HG03108 (cell line): ENCODE results near the gene CACYBP.

Source experiments
- ATAC-seq: cut with Tn5 transposase; IDR thresholded peaks from one replicate; pipeline ENCODE4 v1.9.1; 2021; ENCODE audit warnings: moderate library complexity; ENCODE audit not compliant: unreplicated experiment

The CACYBP gene

DNA sequence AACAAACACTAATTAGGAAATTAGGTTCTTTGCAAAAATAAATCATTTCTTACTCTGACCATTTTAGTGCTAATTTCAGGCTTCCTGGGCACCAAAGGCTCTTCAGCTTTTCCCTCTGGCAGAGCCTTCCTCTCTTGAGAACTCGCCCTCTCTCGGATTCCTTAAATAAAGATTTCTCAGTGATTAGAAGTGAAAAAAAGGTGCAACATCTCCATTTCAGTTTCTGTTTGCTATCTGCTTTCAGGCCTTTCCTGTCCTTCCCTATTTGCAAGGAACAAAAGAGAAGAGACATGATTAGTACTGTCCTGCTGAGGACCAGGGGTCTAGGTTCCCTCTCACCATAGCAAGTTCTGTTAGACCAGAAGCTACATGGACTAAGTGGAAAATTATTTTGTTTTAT lies 27.8 kb upstream of the CACYBP start:
- ATAC-seq: no peak

DNA sequence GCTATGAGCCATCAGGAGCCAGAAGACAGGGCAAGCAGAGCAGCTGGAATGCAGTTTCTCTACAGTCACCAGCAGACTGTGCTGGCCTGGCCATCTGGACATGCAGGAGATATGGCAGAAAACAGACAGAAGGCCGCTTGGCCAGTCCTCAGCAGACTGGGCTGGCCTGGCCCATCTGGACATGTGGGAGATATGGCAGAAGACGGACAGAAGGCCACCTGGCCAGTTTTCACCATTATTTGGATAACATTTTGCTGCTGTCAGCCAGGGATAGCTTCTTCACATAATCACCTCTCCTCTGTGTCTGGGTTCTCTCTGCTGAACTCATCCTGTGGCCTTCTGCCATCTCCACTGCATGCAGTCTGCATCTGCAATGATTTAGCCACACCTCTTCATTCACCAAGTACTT lies 25.0 kb upstream of the CACYBP start:
- ATAC-seq: no peak

DNA sequence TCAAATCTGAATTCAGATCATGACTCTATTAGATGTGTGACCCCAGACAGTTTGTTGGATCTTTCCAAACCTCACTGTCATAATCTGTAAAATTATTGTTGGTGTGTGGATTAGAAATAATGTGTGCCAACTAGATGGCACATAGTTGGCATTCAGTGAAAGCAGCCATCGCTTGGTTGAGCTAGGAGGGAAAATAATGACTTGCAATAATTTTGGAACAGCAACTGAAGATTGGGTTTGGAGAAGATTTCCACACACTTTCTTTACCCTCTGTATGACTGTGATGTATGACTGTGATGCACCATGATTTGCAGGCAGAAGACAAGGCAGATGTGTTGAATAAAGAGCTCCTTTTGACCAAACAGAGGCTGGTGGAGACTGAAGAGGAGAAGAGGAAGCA lies 24.0 kb upstream of the CACYBP start:
- ATAC-seq: no peak

DNA sequence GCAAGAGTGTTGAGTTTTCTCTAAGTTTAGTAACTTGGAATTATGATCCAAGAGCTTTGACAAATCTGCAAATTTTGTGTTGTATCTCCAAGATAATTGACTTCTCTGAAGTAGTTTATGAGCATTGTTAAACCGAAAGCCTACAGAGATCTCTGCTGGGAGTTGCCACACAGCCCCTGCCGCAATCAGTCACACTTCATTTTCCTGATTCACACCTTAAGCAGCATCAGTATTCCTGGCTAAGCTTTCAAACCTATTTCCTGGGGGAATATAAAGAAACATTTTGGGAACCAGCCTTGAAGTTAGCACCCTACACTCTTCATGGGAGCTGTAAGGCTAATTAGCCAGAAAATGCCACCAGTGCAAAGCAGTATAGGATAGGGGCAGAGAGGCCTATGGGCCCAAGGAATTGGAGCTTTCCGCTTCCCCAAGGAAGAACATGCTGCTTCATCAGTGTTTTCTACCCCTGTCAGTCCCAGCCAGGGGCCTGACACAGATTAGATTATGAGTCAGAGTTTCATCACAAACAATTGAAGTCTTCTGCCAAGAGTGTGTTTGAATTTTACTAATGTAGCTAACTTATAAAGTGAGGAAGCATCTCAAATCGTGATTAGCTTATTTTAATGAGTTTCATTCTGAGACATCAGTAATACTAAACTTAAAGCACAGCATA lies 23.2 kb upstream of the CACYBP start:
- no peak for ATAC-seq

DNA sequence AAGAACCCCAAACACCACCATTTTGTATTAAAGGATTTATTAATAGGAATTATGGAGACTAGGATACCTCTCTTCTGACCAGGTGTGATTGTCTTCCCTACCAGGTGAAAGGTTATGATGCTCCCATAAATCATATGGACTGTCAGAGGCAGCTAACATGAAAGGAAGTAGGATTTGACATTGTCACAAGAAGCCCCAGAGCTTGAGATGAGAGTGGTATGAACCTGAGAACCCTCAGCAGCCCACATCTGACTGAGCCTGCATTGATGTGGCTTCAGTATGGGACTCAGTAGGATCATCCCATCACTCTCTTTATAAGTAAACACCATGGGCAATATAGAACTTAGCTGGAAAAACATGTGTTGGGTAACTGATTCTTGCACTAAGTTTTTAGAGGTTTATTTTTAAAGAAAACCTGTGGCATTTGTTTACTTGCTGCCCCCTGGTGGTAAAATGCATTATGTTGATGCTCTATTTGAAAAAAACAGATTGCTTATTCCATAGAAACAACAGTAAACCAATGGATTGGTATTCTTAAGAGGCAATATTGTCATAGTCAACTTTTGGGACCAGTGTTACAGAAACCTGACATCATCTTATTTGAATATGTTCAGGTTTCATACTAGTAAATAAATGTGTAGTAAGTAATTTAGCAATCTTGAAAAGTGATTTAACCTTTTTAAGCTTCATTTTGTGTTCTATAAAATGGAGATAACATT lies 16.6 kb upstream of the CACYBP start:
- ATAC-seq: no peak

DNA sequence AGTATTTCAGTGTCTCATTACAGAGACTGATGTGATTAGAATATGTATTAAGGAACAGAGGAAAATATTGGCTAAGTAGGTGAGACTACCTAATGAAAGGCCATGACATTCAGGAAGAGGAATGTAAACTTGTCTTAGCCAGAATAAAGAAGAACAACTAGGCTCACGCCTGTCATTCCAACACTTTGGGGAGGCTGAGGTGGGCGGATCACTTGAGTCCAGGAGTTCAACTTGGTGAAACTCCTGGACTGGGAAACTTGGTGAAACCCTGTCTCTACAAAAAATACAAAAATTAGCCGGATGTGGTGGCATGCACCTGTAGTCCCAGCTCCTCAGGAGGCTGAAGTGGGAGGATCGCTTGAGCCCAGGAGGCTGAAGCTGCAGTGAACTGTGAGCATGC lies 14.8 kb upstream of the CACYBP start:
- no peak for ATAC-seq

DNA sequence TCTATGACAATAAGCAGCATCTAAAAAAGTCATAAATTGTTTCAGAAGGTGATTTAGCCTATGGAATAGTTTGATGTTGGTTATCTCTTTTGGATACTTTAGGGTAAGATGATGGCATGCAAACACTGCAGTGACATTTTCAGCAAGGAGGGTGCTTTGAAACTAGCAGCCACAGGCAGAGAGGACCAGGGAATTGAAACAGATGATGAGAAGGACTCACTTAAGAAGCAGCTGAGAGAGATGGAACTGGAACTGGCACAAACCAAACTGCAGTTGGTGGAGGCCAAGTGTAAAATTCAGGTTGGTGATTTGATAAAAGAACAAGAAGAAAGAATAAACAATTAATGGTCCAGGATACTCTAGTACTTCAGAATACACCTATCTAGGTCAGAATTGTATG lies 11.2 kb upstream of the CACYBP start:
- ATAC-seq: no peak

DNA sequence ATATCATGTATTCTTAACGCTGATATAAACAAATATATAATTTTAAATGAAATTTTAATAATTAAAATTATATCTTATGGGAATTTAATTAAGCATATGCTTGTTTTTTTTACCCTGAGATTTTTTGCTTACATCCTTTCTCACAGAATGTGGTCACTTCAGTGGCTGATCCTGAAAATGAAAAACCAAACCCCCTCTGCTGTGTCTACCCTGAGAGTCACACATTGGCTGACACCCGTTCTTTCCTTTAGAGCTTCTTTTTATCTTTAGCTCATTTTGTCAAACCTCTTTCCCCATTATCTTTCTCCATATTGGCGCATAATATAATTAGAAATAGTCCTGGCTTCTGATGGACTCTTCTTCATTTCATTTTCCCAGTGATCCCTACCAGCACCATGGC lies 10.8 kb upstream of the CACYBP start:
- peak; percentile 50 for ATAC-seq

DNA sequence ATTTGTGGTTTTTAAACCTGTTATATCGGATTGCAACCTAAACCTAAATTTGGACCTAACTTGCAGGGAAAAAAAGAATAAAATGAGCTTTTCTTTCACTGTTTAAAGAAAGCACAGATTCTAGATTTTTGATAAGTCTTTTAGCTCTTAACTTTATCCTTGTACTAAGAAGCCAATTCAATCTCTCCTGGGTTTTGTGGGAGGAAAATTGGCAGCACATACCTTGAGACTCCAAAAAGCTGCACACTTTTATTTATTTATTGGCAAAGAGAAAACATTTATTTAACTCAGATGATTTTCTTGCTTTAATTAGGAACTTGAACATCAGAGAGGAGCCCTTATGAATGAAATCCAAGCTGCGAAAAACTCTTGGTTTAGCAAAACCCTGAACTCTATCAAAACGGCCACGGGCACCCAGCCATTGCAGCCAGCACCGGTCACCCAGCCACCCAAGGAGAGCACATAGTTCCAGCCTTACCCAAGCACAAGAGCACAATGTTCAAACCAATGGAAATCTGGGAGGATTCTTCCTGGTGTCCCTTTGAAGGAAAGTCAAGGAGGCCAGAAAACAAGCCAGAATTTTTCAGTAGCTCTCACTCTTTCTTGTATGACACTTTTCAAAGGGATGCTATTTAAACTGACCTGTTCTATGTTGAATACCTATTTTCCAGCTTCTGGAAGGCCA lies 10.1 kb upstream of the CACYBP start:
- ATAC-seq: no peak

DNA sequence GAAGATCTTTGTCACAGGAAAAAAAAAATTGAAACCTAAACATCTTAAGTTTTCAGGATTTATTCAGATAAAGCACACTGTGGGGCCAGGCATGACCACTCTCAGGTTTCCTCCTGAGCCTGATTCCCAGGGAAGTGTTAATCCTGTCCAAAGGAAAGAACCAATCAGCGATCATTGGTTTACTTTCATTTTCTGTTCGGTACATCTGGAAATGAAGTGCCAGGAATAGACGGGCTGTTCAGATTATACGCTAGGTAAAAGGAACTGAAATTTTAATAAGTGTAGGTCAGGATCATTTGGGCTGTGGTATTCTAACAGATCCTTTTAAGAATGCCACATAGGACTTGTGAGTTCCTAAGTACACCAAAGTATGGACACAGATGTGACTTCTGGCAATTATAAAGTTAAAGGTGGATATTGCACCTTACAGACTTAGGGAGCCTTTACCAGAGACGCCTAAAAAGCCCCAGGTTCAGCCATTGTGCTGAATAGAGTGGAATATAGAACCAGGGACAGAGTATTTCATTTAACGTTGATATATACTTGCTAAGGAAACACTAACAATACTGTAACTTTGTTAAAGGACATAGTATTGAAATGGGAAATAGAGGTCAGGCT lies 9.3 kb upstream of the CACYBP start:
- peak; percentile 52 for ATAC-seq

DNA sequence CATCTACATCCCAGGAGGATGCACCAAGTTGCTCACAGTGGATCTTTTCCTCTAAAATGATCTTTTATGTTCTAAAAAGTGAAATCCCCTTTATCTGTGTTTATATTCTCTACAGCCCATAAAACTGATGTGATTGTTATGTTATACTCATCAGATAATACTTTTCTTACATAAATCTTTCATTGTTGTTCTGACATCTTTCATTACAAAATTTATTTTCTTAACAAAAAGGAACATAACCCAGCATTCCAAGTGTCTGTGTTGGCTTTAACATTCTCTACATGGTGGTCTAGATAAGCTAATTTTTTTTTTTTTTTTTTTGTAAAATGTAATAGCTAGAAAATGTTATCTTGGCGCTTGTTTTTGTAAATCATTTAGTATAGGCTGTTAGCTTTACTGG lies 8.3 kb upstream of the CACYBP start:
- no peak for ATAC-seq

DNA sequence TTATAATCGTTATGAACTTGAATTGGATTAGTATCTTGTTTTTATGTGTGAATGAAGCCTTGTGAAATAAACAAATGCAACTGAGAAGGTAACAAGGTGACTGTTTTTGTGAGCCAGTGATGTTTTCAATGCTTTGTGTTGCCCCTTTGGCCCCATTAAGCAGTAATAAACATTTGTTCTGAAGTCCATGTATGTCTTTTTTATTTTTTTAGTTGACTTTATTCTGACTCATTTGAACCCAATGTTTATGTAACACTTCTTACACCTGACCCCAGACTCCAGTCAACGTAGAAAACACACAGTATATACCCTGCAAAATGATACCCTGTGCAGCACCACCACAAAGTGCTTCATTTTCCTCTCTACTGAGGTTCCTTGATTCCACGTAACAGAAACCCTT lies 4.6 kb upstream of the CACYBP start:
- ATAC-seq: no peak

DNA sequence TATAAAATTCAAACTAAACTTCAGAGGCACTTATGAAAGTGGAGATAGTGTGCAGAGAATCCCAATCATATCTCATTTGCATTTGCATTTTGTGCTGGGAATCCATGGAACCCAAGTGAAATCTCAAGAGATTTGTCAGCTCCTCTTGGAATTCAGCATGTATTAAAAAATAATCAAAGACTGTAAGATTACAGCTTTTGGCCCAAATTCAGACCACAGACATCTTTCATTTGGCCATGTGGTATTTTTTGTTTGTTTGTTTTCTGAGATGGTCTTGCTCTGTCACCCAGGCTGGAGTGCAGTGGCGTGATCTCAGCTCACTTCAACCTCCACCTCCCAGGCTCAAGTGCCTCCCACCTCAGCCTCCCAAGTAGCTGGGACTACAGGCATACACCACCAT lies 3.8 kb upstream of the CACYBP start:
- no peak for ATAC-seq

DNA sequence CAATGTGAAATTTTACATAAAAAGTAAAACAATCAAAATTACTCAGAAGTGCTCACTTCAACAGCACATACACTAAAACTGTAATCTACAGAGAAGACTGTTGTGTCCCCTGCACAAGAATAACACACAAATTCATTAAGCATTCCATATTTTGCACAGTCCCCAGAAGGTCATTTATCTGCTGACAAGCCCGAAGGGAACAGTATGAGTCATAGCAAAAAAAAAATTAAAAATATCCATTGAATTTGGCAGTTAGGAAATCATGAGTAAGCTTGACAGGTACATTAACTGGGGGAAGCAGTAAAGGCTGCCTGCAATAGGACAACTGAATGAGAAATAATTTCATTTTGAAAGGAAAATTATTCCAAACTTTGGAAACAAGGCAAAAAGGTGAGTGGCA lies 3.3 kb upstream of the CACYBP start:
- no peak for ATAC-seq

DNA sequence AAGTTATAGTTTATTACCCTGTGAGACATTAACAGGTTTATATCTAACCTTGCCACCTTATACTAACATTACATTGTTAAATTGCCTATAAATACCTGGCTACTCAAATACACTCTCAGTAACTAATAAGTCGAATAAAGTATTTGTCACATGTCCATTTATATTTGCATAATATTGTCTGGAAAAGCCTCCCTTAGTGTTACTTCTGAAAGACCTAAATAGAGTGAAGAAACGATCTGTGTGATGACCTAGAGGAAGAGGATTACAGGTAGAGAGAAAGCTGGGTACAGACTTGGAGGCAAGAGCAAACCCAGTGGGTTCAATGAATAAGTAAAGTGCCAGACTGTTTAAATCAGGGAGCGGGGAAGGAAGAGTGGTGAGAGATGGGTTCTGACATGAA lies 2.7 kb upstream of the CACYBP start:
- no peak for ATAC-seq

DNA sequence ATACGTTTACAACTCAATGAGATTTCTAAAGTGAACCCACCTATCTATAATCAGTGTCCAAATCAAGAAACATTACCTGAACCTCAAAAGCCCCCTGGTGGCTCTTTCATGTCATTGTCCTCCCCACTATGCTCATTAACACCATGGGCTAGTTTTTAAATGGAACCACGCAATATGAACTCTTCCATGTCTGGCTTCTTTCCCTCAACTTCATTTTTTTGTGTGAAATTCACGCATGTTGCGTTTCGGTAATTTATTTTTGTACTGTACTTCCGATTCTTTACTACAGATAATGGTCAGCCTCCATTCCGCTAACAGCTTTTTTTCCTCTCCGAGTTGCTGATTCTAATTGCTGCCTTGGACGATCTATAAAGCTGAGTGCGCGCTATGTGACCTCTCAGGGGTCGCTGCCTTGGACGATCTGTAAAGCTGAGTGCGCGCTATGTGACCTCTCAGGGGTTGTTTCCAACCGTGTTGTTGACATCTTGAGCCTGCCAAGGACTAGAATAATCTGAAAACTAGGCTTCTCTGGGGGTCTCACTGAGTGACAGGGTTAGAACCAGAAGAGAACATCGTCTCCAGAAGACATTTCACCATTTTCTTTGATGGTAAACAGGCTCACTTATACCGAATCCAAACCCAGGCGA lies 1.1 kb upstream of the CACYBP start:
- no peak for ATAC-seq

DNA sequence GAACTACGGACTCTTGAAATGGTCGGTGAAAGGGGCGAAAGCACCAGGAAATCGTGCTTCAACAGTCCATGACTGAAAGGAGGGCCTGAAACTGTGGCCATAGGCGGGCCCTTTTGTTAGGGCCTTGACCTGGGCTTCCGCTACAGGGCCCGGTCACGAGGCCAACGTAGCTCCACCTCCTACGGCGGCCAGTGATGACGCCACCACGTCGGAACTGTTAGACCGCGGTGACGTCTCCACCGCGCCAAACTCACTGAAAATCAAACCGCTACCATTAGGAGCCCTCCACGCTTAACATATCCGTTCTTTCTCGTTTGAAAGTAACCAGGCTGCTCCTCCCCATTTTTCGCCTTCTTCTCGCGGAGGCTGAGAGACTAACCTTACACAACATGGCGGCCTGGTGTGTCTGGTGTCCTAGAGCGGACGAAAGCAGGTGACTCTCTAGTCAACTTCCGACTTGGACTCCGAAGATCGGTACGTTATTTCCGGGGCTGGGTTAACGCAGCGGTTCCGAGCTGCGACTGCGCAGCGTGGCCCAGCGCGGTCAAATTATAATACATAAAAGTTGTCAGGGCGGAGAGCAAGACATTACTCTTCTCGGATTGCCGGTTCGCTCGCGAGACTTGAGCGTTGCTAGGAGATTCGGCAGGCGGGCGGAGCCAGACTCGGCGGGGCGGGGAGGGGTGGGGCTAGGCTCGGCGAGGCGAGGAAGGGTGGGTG lies 371 bp upstream of the CACYBP start:
- peak; percentile 73 for ATAC-seq

DNA sequence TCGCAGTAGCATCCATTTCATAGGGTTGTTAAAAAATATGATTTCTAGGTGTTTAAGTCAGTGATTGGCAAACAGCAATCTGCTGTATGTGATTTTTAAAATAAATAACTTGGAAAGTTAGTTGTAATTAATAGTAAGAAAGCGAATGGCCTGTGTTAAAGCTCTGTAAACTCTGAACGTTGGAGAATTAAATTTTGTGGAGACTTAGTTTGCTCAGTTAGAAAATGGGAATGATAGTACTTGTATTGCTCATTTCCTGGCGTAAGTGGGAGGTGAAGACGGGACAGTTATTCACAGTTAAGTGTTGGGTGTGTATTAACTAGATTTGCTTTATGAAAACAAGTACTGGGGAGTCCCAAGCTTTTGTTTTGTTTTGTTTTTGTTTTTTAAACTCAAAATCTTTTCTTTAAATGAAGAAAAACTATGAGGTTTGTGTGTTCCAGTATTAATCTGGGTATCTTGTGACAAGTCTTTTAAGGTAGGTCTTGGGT lies 995 bp downstream of the CACYBP start:
- no peak for ATAC-seq

DNA sequence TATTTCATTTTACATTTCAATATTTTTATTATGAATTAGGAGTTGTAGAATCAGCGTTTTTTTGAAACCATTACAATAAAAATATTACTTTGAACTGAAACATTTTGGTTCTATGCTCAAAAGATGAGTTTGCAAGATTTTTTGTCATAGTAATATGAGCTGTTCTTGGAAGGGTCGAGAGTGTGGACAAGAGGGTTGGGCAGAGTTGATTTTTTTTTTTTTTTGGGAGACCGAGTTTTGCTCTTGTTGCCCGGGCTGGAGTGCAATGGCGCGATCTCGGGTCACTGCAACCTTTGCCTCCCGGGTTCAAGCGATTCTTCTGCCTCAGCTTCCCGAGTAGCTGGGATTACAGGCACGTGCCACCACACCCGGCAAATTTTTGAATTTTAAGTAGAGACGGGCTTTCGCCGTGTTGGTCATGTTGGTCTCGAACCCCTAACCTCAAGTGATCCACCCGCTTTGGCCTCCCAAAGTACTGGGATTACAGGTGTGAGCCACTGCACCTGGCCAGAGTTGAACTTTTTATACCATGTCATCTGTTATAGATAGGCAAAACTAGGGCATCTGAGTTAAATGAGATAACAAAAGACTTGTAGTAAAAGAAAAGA lies 3.3 kb downstream of the CACYBP start:
- ATAC-seq: no peak

DNA sequence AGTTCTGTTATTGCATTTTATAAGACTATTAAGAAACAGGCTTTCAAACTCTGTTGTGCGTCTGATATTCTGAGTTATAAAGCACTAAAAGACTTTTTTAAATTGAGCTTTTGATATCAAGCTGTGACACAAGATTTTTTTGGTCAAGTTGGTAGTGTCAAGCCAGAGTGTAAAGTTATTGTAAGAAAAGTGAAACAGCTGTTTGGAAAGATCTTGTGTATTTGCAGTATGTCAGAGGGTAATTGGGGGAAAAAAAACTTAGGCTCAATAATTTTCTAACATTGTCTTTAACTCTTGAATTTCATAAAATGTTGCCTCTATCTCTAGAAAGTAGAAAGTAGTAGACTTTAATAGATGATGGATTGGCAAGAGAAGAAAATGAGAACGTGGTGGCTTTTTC lies 3.8 kb downstream of the CACYBP start:
- ATAC-seq: no peak
